Measurements from ENCODE around the gene NBEA. TPM values are rescaled to one million over a fixed set of nuclear protein-coding genes. Genes with fewer than 3 reads are reported as not detected.

NBEA gene
- total and polyA plus RNA-seq, 12 donors, result 3.1 to 19.7 (median 14.2) TPM

DNA sequence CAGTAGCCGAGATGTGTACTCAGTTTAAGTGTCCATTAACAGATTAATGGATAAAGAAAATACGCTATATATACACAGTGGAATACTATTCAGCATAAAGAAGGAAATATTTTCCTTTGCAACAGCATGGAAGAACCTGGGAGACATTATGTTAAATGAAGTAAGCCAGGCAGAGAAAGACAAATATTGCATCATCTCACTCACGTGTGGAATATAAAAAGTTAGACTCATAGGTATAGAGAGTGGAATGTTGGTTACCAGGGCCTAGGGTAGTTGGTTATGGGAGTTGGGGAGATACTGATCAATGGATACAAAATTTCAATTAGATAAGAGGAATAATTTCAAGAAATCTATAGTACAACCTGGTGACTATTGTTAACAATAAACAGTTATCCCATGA lies 324.3 kb downstream of the NBEA start:
- no peak for DNase-seq
- intact Hi-C loops (cut with DNase I), result no loop called here
- Histone ChIP-seq H3K27me3 (no peaks in the 10 kb centered on the region), H3K9me3 (replicated peaks in 1 of 3) (no peaks in the 10 kb centered on the region), H3K4me1 (replicated peaks in 1 of 2) (no peaks in the 10 kb centered on the region), H3K36me3 (replicated peaks in 1 of 2) (no peaks in the 10 kb centered on the region), H3K4me3 (no peak overlapping the region), H3K27ac (no peak overlapping the region)
- TF ChIP-seq POLR2A (IDR thresholded peaks at IDR 0.05), result no peak
- TF ChIP-seq, protein P1, sequence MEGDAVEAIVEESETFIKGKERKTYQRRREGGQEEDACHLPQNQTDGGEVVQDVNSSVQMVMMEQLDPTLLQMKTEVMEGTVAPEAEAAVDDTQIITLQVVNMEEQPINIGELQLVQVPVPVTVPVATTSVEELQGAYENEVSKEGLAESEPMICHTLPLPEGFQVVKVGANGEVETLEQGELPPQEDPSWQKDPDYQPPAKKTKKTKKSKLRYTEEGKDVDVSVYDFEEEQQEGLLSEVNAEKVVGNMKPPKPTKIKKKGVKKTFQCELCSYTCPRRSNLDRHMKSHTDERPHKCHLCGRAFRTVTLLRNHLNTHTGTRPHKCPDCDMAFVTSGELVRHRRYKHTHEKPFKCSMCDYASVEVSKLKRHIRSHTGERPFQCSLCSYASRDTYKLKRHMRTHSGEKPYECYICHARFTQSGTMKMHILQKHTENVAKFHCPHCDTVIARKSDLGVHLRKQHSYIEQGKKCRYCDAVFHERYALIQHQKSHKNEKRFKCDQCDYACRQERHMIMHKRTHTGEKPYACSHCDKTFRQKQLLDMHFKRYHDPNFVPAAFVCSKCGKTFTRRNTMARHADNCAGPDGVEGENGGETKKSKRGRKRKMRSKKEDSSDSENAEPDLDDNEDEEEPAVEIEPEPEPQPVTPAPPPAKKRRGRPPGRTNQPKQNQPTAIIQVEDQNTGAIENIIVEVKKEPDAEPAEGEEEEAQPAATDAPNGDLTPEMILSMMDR (IDR thresholded peaks at IDR 0.05), result no peak
- WGBS, 4 donors, result 90 to 96% (median 93%) methylated on average over 3 of the region's 3 CpGs

DNA sequence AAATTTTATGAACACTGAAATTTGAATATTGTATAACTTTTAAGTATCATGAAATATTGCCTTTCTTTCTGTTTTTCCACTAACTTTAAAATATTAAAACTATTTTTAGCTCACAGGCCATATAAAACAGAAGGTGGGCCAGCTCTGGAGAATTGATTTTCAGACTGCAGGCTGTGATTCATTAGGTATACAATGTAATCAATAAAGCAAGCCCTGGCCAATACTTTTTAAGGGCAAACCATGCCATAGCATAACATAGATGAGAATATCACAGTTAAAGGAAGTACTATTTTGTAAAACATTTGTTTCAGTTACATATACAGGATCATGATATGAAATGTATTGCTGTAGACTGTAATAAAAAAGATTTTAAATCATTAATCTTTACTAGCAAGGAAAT lies 336.8 kb downstream of the NBEA start:
- Histone ChIP-seq H3K27ac (no peak overlapping the region), H3K27me3 (no peaks in the 10 kb centered on the region), H3K9me3 (replicated peaks in 1 of 3) (no peaks in the 10 kb centered on the region), H3K4me1 (replicated peaks in 1 of 2) (no peaks in the 10 kb centered on the region), H3K4me3 (no peak overlapping the region), H3K36me3 (replicated peaks in 1 of 2) (no peaks in the 10 kb centered on the region)
- TF ChIP-seq, protein P1 (IDR thresholded peaks at IDR 0.05), result no peak
- TF ChIP-seq POLR2A (IDR thresholded peaks at IDR 0.05), result no peak
- DNase-seq, result no peak
- intact Hi-C loops (cut with DNase I), result no loop called here

DNA sequence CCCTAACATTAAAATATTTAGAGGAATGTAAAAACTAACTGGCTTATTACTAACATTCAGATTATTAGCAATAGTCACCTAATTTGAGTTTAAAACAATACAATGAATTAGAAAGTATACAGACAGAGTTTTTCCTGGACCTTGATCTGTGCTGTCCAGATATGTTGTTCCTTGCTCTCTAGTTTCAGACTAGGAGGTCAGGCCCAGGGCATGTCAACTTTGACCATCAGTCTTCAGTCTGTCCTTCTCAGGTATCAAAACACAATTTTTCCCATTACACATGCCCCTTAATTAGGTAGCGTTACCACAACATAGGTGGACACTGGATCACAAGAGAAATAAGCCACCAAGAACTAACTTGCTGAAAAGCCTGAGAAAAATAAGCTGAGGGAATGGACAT lies 337.4 kb downstream of the NBEA start:
- no peaks in the 10 kb centered on the region for H3K4me1 ChIP-seq (replicated peaks in 1 of 2)
- no peaks in the 10 kb centered on the region for H3K27me3 ChIP-seq
- H3K36me3 ChIP-seq (replicated peaks in 1 of 2), result no peaks in the 10 kb centered on the region
- no peak for DNase-seq
- 93 to 100% (median 94%) methylated on average over 1 of the region's 1 CpG for WGBS, 4 donors
- H3K27ac ChIP-seq, result no peak overlapping the region
- no peaks in the 10 kb centered on the region for H3K9me3 ChIP-seq (replicated peaks in 1 of 3)
- intact Hi-C loops (cut with DNase I), result no loop called here
- H3K4me3 ChIP-seq, result no peak overlapping the region
- TF ChIP-seq, protein P1 (IDR thresholded peaks at IDR 0.05), result no peak
- TF ChIP-seq POLR2A (IDR thresholded peaks at IDR 0.05), result no peak

DNA sequence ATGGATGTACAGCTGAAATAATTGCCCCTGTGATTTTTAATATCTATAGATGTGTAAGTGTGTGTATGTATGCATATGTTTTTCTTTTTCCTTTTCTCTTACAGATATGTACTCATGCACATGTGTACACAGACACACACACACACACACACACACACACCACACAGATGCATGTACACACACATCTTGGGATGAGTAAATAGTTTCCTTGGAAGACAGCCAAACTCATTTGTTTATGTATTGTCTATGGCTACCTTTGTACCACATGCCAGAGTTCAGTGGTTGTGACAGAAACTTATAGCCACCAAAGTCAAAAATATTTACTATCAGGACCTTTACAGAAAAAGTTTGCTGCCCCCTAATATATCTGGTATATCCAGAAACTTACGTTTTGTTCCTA lies 341.8 kb downstream of the NBEA start:
- no peaks in the 10 kb centered on the region for H3K27me3 ChIP-seq
- H3K27ac ChIP-seq, result no peak overlapping the region
- H3K9me3 ChIP-seq (replicated peaks in 1 of 3), result no peaks in the 10 kb centered on the region
- DNase-seq, result no peak
- no peaks in the 10 kb centered on the region for H3K36me3 ChIP-seq (replicated peaks in 1 of 2)
- intact Hi-C loops (cut with DNase I), result no loop called here
- WGBS, 4 donors, result 81 to 94% (median 87%) methylated on average over 1 of the region's 1 CpG
- H3K4me3 ChIP-seq, result no peak overlapping the region
- H3K4me1 ChIP-seq (replicated peaks in 1 of 2), result no peaks in the 10 kb centered on the region
- TF ChIP-seq POLR2A (IDR thresholded peaks at IDR 0.05), result no peak
- TF ChIP-seq, protein P1 (IDR thresholded peaks at IDR 0.05), result no peak
